HFFc6 (cell line): Measurements from ENCODE around the gene FHIT. TPM values are rescaled to one million over a fixed set of nuclear protein-coding genes. Genes with fewer than 3 reads are reported as not detected.

ENCODE experiments used
- DNase-seq: peaks from one replicate; pipeline ENCODE4 v3.0.0-alpha.2; 2018
- H3K27ac Mint-ChIP-seq: 2 replicates; pipeline ENCODE4 v1.8.0; 2020; ENCODE audit warnings: mild to moderate bottlenecking, mixed read lengths
- H3K27me3 Mint-ChIP-seq: 2 replicates; pipeline ENCODE4 v1.8.0; 2021; ENCODE audit warnings: mild to moderate bottlenecking, moderate library complexity, mixed read lengths; ENCODE audit not compliant: insufficient read depth
- H3K36me3 Mint-ChIP-seq: 2 replicates; pipeline ENCODE4 v1.8.0; 2021; ENCODE audit warnings: low read depth, mixed read lengths
- H3K4me1 Mint-ChIP-seq: 2 replicates; pipeline ENCODE4 v1.8.0; 2020; ENCODE audit warnings: low read depth, mixed read lengths
- H3K4me3 Mint-ChIP-seq: 2 replicates; pipeline ENCODE4 v1.8.0; 2020; ENCODE audit warnings: mild to moderate bottlenecking, moderate library complexity, mixed read lengths
- H3K9me3 Mint-ChIP-seq: 2 replicates; pipeline ENCODE4 v1.8.0; 2020; ENCODE audit warnings: mild to moderate bottlenecking, mixed read lengths
- total RNA-seq, 6 experiments: library from RNA; stranded (reverse); fragmentation: NEBNext Ultra II Directional; extraction: Animal tissue kit (Norgen Biotek cat#: 25700); gene quantifications; 2 replicates in 1 of 6; 3 replicates in 5 of 6; pipeline ENCODE4 v1.2.3, GENCODE V29; 2021
- TF ChIP-seq, protein P1 (sequence below): fragments of 200-600 bp; sonication (generic); IDR thresholded peaks from 2 replicates; pipeline ENCODE4 v1.5.0; 2021; ENCODE audit warnings: antibody characterized with exemption, mild to moderate bottlenecking

Gene FHIT
- total RNA-seq, 6 experiments from 2014 or later = 0.33 to 0.38 TPM; not detected in 4

DNA sequence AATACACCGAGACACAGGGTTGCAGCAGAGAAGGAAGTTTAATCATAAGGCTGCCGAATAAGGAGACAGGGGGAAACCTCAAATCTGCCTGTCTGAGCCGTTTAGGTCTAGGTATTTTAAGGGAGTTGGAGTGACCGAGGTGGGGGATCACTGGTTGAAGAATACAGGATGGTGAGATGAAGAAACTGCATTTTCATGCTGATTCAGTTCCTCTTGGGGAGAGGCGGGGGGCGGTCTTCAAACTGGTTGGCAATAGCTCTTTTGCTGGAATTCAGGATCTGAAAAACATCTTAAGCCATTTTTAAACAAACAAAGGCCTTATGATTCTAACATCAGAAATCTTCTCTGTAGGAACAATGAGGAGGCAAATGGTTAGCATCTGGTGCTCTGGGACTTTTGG, 1502.0 kb downstream of the FHIT start:
- no peaks in the 10 kb centered on the region for H3K4me1 Mint-ChIP-seq
- no peaks in the 10 kb centered on the region for H3K36me3 Mint-ChIP-seq
- H3K27me3 Mint-ChIP-seq = peaks cover 5% of the 10 kb centered on the region
- DNase-seq = no peak
- no peaks in the 10 kb centered on the region for H3K9me3 Mint-ChIP-seq
- H3K27ac Mint-ChIP-seq = no peak overlapping the region
- H3K4me3 Mint-ChIP-seq = no peak overlapping the region
- TF ChIP-seq, protein P1, sequence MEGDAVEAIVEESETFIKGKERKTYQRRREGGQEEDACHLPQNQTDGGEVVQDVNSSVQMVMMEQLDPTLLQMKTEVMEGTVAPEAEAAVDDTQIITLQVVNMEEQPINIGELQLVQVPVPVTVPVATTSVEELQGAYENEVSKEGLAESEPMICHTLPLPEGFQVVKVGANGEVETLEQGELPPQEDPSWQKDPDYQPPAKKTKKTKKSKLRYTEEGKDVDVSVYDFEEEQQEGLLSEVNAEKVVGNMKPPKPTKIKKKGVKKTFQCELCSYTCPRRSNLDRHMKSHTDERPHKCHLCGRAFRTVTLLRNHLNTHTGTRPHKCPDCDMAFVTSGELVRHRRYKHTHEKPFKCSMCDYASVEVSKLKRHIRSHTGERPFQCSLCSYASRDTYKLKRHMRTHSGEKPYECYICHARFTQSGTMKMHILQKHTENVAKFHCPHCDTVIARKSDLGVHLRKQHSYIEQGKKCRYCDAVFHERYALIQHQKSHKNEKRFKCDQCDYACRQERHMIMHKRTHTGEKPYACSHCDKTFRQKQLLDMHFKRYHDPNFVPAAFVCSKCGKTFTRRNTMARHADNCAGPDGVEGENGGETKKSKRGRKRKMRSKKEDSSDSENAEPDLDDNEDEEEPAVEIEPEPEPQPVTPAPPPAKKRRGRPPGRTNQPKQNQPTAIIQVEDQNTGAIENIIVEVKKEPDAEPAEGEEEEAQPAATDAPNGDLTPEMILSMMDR = no peak

DNA sequence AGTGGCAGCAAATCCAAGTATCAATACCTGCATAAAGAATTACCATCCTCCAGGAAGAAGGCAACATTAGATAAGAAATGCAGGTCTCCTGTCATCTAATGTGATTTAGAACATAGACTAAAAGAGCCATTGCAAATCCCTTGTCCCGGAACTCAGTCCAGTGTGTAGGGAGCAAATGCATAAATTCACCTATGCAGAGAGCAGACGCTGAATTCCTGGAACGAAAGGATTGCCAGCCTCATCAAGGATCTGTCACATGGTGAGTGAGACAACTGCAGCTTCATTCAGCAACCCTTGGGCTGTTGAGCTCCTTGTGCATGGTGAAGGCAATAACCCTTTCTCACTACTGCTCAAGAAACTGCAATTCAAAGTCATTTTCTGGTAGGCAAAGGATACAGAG, 1504.7 kb downstream of the FHIT start:
- no peaks in the 10 kb centered on the region for H3K9me3 Mint-ChIP-seq
- no peak for DNase-seq
- H3K36me3 Mint-ChIP-seq = no peaks in the 10 kb centered on the region
- H3K4me3 Mint-ChIP-seq = no peak overlapping the region
- peaks cover 1% of the 10 kb centered on the region for H3K27me3 Mint-ChIP-seq
- H3K4me1 Mint-ChIP-seq = no peaks in the 10 kb centered on the region
- TF ChIP-seq, protein P1 = no peak
- H3K27ac Mint-ChIP-seq = no peak overlapping the region

DNA sequence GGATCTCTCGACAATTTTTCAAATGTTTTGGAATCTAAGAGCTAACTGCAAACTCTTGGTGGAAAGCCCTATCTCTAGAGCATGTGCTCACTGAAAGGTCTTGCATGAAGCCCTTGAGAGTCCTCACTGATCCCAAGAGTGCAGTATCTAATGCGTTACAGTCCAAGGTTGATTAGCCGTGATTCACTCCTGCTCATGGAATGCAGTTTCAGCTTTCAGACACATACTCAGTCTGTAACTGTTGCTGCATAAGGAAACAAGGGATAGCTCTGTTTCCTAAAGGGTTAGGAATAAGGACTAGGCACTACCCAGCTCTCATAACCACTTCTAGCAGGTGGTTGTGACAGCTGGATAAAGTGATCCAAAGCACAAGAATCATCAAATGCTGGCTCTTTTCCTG, 1514.0 kb downstream of the FHIT start:
- DNase-seq = no peak
- Mint-ChIP-seq H3K4me1 (no peaks in the 10 kb centered on the region), H3K27me3 (no peaks in the 10 kb centered on the region), H3K4me3 (no peak overlapping the region), H3K27ac (no peak overlapping the region), H3K36me3 (no peaks in the 10 kb centered on the region), H3K9me3 (no peaks in the 10 kb centered on the region)
- TF ChIP-seq, protein P1 = no peak

DNA sequence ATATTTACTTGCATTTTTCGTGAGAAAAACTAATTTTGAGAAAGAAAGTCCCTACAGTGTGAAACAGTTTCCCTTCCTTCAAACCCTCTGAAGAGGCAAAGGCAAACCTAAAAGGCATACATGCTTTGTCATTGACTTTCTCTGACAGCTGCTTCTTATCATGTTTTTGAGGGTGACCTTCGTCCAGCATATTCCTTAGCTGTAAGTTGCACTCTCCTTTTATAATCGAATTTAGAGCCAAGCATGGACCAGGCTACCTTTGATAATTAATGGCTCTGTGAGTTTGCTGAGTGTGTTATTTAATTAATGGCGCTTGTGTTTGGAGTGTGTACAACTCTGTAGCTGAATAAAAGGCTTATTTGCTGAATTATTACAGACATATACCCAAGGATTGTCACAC, 1517.2 kb downstream of the FHIT start:
- H3K4me1 Mint-ChIP-seq = no peaks in the 10 kb centered on the region
- H3K4me3 Mint-ChIP-seq = no peak overlapping the region
- H3K36me3 Mint-ChIP-seq = no peaks in the 10 kb centered on the region
- H3K27me3 Mint-ChIP-seq = no peaks in the 10 kb centered on the region; the same call in 1 of the 2 replicates
- no peaks in the 10 kb centered on the region for H3K9me3 Mint-ChIP-seq
- no peak for DNase-seq
- TF ChIP-seq, protein P1 = no peak
- H3K27ac Mint-ChIP-seq = no peak overlapping the region

DNA sequence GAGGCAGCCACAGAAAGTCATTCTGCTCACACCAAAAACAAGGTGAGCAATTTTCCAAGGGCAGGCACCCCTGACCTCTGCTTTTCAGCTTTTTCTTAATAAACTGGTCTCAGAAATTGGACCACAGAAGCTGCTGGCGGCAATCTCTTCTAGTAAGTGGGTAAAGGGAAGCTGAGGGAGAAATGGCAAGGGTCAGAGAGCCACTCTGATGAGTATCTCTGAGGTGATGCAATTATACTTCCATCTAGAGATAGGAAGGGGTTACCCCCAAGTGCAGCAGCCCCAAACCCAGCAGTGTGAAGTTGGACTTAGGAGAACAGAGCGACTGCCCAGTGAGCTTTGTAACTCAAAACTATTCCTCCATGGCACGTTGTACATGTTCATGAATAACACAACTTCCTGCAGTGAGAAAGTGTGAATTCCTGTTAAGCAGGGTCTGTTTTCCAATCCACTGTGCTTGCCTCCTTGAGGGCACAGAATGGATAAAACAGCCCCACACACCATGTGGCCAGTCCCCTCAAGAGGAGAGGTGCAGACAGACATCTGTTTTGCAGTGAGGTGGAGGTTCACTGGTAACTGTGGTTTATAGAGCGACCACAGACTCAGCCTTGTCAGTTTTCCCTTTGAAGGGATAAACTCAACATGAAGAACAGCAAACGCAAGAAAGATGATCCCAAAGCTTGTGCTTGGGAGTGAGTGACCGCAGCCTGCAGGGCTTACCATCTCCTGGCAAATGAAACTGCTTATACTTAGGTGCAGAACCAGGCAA, 1518.0 kb downstream of the FHIT start:
- H3K4me1 Mint-ChIP-seq = no peaks in the 10 kb centered on the region
- no peak for DNase-seq
- TF ChIP-seq, protein P1 = no peak
- no peak overlapping the region for H3K4me3 Mint-ChIP-seq
- H3K36me3 Mint-ChIP-seq = no peaks in the 10 kb centered on the region
- no peaks in the 10 kb centered on the region for H3K9me3 Mint-ChIP-seq
- H3K27me3 Mint-ChIP-seq = no peaks in the 10 kb centered on the region; the same call in 1 of the 2 replicates
- H3K27ac Mint-ChIP-seq = no peak overlapping the region
